ENCODE measurements around the gene CLCNKB. TPM values are rescaled to one million over a fixed set of nuclear protein-coding genes. Genes with fewer than 3 reads are reported as not detected.

The CLCNKB gene
- total RNA-seq, 1 experiment from 2014 or later = not detected

- Histone ChIP-seq H3K4me3 (ENCODE audit: low read depth in 2 of 2, low read length in 2 of 2) (no peak overlapping the region), H3K27me3 (ENCODE audit: control insufficient read depth, insufficient read depth, low read length) (no peaks in the 10 kb centered on the region), H3K27ac (ENCODE audit: low read length) (no peak overlapping the region), H3K4me1 (ENCODE audit: control insufficient read depth, insufficient read depth, low read length) (peaks cover 38% of the 10 kb centered on the region), H3K36me3 (ENCODE audit: control insufficient read depth, insufficient read depth, low read length) (no peaks in the 10 kb centered on the region), H3K9me3 (ENCODE audit: control insufficient read depth, insufficient read depth, low read depth, low read length) (no peaks in the 10 kb centered on the region)
- ChIA-PET CTCF (interaction anchor here (0.6 kb wide), 1 partner anchor 11 kb away, joined by 3 read pairs; no protein-coding TSS in a partner anchor), POLR2A (no interaction called here)
- ATAC-seq (no peak), DNase-seq (ENCODE audit: low read depth, low spot score) (no peak)
- intact Hi-C loops (cut with micrococcal nuclease; ENCODE audit: unreplicated experiment) = no loop called here
- BruUV-seq (replicated peaks) = no TSS peak
- in situ Hi-C loops (cut with HindIII; ENCODE audit: low pct_unique_long_range_greater_than_20kb, low sequenced_read_pairs) = no loop called here
- TF ChIP-seq REST (IDR thresholded peaks at IDR 0.05; ENCODE audit: insufficient read depth in 1 of 2, low read depth in 2 of 2, low read length in 1 of 2) = no peak
- TF ChIP-seq TCF7L2 (IDR thresholded peaks at IDR 0.05; ENCODE audit: low read depth, low read length) = no peak
- TF ChIP-seq SIN3A (IDR thresholded peaks at IDR 0.05; ENCODE audit: borderline replicate concordance, insufficient read depth, low read depth, low read length) = no peak
- no peak for TF ChIP-seq CTCF (IDR thresholded peaks at IDR 0.05)
- TF ChIP-seq POLR2AphosphoS5 (IDR thresholded peaks at IDR 0.05; ENCODE audit: low read depth, low read length) = no peak
Measured at GRCh38 chr1:16017076-16017460, 26.5 kb upstream of the CLCNKB start.

GRCh38 chr1:16017461-16018303, 25.9 kb upstream of the CLCNKB start, which contains the start of gene HSPB7:
Gene HSPB7, minus strand, starts transcription at chr1:16018043. Its CDS starts 80 bp downstream, at chr1:16017963.
- intact Hi-C loops (cut with micrococcal nuclease; ENCODE audit: unreplicated experiment) = no loop called here
- POLR2A ChIA-PET = no interaction called here
- no peaks in the 10 kb centered on the region for H3K36me3 ChIP-seq (ENCODE audit: control insufficient read depth, insufficient read depth, low read length)
- no peak within 1 kb of the TSS for H3K4me3 ChIP-seq (ENCODE audit: low read depth in 2 of 2, low read length in 2 of 2)
- DNase-seq (ENCODE audit: low read depth, low spot score) = no peak
- in situ Hi-C loops (cut with HindIII; ENCODE audit: low pct_unique_long_range_greater_than_20kb, low sequenced_read_pairs) = no loop called here
- no TSS peak for BruUV-seq (replicated peaks)
- H3K27me3 ChIP-seq (ENCODE audit: control insufficient read depth, insufficient read depth, low read length) = no peaks in the 10 kb centered on the region
- CTCF ChIA-PET = no interaction called here
- H3K27ac ChIP-seq (ENCODE audit: low read length) = no peak within 1 kb of the TSS
- no peak for TF ChIP-seq SIN3A (IDR thresholded peaks at IDR 0.05; ENCODE audit: borderline replicate concordance, insufficient read depth, low read depth, low read length)
- no peak for TF ChIP-seq TCF7L2 (IDR thresholded peaks at IDR 0.05; ENCODE audit: low read depth, low read length)
- TF ChIP-seq REST (IDR thresholded peaks at IDR 0.05; ENCODE audit: insufficient read depth in 1 of 2, low read depth in 2 of 2, low read length in 1 of 2) = no peak
- no peak for TF ChIP-seq POLR2AphosphoS5 (IDR thresholded peaks at IDR 0.05; ENCODE audit: low read depth, low read length)
- TF ChIP-seq CTCF (IDR thresholded peaks at IDR 0.05) = no peak
- no peak for ATAC-seq
- H3K4me1 ChIP-seq (ENCODE audit: control insufficient read depth, insufficient read depth, low read length) = peaks cover 38% of the 10 kb centered on the region
- no peaks in the 10 kb centered on the region for H3K9me3 ChIP-seq (ENCODE audit: control insufficient read depth, insufficient read depth, low read depth, low read length)
